Prostate gland (tissue), 2 donors: Measurements from ENCODE around the gene NYAP1. TPM values are rescaled to one million over a fixed set of nuclear protein-coding genes. Genes with fewer than 3 reads are reported as not detected.
"Not testable (repeated sequence)": the region's sequence is repeated elsewhere in the genome, so short reads cannot be mapped to it uniquely, and the experiment has no call there.

Experiments used
- DNase-seq: peaks from one replicate; pipeline ENCODE4 v3.0.0-alpha.2; 2019; ENCODE audit warnings: low spot score
- H3K27ac ChIP-seq, 2 donors: fragments of 200-600 bp; sonication (generic); 2 replicates each; pipeline ENCODE4 v1.5.1; 2017 to 2019
- H3K27me3 ChIP-seq: fragments of 200-600 bp; sonication (generic); replicated peaks from 2 replicates; pipeline ENCODE4 v1.5.1; 2019; ENCODE audit not compliant: insufficient read depth
- H3K36me3 ChIP-seq, 2 donors: fragments of 200-600 bp; sonication (generic); 1 replicate in 1 of 2; 2 replicates in 1 of 2; pipeline versions ENCODE4 v1.5.1 to v1.8.1; 2017 to 2019
- H3K4me1 ChIP-seq: fragments of 200-600 bp; sonication (generic); replicated peaks from 2 replicates; pipeline ENCODE4 v1.5.1; 2019
- H3K4me3 ChIP-seq, 2 donors: fragments of 200-600 bp; sonication (generic); 2 replicates each; pipeline ENCODE4 v1.5.1; 2017 to 2019
- H3K9me3 ChIP-seq: fragments of 200-600 bp; sonication (generic); 2 replicates; pipeline ENCODE4 v1.5.1; 2017
- CTCF ChIP-seq, 4 experiments: fragments of 200-600 bp in 2 of 4; fragments of 450-650 bp in 2 of 4; sonication (generic) in 2 of 4; IDR thresholded peaks; 1 replicate in 3 of 4; 2 replicates in 1 of 4; pipeline ENCODE4 v1.5.1; 2016 to 2019; ENCODE audit warnings: antibody characterized with exemption in 4 of 4, mild to moderate bottlenecking in 2 of 4, moderate library complexity in 2 of 4
- POLR2A ChIP-seq: fragments of 450-650 bp; IDR thresholded peaks from one replicate; pipeline ENCODE4 v1.6.1; 2016; ENCODE audit warnings: antibody characterized with exemption, mild to moderate bottlenecking
- POLR2AphosphoS5 ChIP-seq: sonication (generic); formaldehyde crosslinking; IDR thresholded peaks from one replicate; pipeline ENCODE4 v1.6.1; 2017; ENCODE audit warnings: antibody characterized with exemption
- WGBS: methylation state at CpG from one replicate; pipeline ENCODE4 v1.1.5; 2018; 5-methylcytosine and 5-hydroxymethylcytosine counted together
- intact Hi-C: fragments of 100-400 bp; cut with DNase I; formaldehyde crosslinking; loops from one replicate; pipeline ENCODE4 v1.14.2; 2022
- total RNA-seq, 2 donors: library from RNA; depleted of rRNA; stranded (reverse); fragments of >200 nt; gene quantifications; one replicate each; pipeline ENCODE4 v1.1.0, GENCODE V29; 2016

Gene NYAP1
- total RNA-seq, 2 donors from 2014 or later, result 0.73 to 16.9 TPM

- Histone ChIP-seq H3K27ac (no peak overlapping the region), H3K27me3 (no peaks in the 10 kb centered on the region), H3K36me3 (no peaks in the 10 kb centered on the region), H3K4me3 (no peak overlapping the region), H3K9me3 (no peaks in the 10 kb centered on the region), H3K4me1 (no peaks in the 10 kb centered on the region)
- 83% methylated on average over 14 of the region's 14 CpGs for WGBS
- no peak for TF ChIP-seq CTCF (IDR thresholded peaks at IDR 0.05)
- no peak for TF ChIP-seq POLR2A
- no peak for TF ChIP-seq POLR2AphosphoS5
- DNase-seq, result no peak
- intact Hi-C loops, result no loop called here
Observed at GRCh38 chr7:100532165-100533022, 48.7 kb downstream of the NYAP1 start.

- not testable (repeated sequence) for H3K27me3 ChIP-seq, H3K4me1 ChIP-seq, H3K27ac ChIP-seq, DNase-seq, H3K4me3 ChIP-seq, H3K36me3 ChIP-seq, H3K9me3 ChIP-seq
- intact Hi-C loops, result loop anchor here (5.0 kb wide), 1 partner anchor 46 kb away; no protein-coding TSS in a partner anchor
- WGBS, result 94% methylated on average over 9 of the region's 9 CpGs
Observed at GRCh38 chr7:100535982-100536381, 52.3 kb downstream of the NYAP1 start.

- H3K27me3 ChIP-seq, H3K4me1 ChIP-seq, H3K4me3 ChIP-seq, H3K27ac ChIP-seq, DNase-seq, H3K36me3 ChIP-seq, H3K9me3 ChIP-seq: not testable (repeated sequence)
- WGBS, result 89% methylated on average over 2 of the region's 2 CpGs
- intact Hi-C loops, result loop anchor here (5.0 kb wide), 1 partner anchor 46 kb away; no protein-coding TSS in a partner anchor
Observed at GRCh38 chr7:100536695-100537094, 53.0 kb downstream of the NYAP1 start.

GRCh38 chr7:100538348-100538653, 54.6 kb downstream of the NYAP1 start:
- WGBS, result 8% methylated on average over 8 of the region's 8 CpGs
- Histone ChIP-seq H3K4me3 (peak overlapping the region in 1 of 2 donors; percentile 16), H3K36me3 (no peaks in the 10 kb centered on the region), H3K9me3 (no peaks in the 10 kb centered on the region), H3K27me3 (no peaks in the 10 kb centered on the region), H3K27ac (peak overlapping the region in 1 of 2 donors; percentile 51), H3K4me1 (peaks cover 6% of the 10 kb centered on the region)
- intact Hi-C loops, result loop anchor here (5.0 kb wide), 1 partner anchor 44 kb away; no protein-coding TSS in a partner anchor
- DNase-seq, result no peak
- no peak for TF ChIP-seq POLR2AphosphoS5
- no peak for TF ChIP-seq CTCF (IDR thresholded peaks at IDR 0.05)
- no peak for TF ChIP-seq POLR2A

GRCh38 chr7:100538654-100539435, 55.1 kb downstream of the NYAP1 start, which contains the start of gene AGFG2:
TSS of gene AGFG2 (plus strand) at chr7:100539203. CDS start at chr7:100539347, 144 bp downstream.
- Histone ChIP-seq H3K36me3 (no peaks in the 10 kb centered on the region), H3K4me1 (peaks cover 8% of the 10 kb centered on the region), H3K4me3 (peak within 1 kb of the TSS; percentile 85 to 87), H3K9me3 (no peaks in the 10 kb centered on the region), H3K27me3 (no peaks in the 10 kb centered on the region), H3K27ac (peak within 1 kb of the TSS; percentile 74 to 75)
- WGBS, result under 1% methylated on average over 60 of the region's 60 CpGs
- TF ChIP-seq CTCF (IDR thresholded peaks at IDR 0.05) (peak in 1 of 4 experiments; percentile 24), POLR2A (peak; percentile 97), POLR2AphosphoS5 (peak; percentile 97)
- intact Hi-C loops, result loop anchor here (5.0 kb wide), 1 partner anchor 43 kb away; no protein-coding TSS in a partner anchor
- DNase-seq, result peak; percentile 100
